ENCODE data around the gene KCNJ2. TPM values are rescaled to one million over a fixed set of nuclear protein-coding genes. Genes with fewer than 3 reads are reported as not detected.

The KCNJ2 gene
- total RNA-seq (1 to 10 TPM; 2.3 to 2.7 TPM), polyA plus RNA-seq (under 1 TPM; 0.47 to 0.50 TPM)

DNA sequence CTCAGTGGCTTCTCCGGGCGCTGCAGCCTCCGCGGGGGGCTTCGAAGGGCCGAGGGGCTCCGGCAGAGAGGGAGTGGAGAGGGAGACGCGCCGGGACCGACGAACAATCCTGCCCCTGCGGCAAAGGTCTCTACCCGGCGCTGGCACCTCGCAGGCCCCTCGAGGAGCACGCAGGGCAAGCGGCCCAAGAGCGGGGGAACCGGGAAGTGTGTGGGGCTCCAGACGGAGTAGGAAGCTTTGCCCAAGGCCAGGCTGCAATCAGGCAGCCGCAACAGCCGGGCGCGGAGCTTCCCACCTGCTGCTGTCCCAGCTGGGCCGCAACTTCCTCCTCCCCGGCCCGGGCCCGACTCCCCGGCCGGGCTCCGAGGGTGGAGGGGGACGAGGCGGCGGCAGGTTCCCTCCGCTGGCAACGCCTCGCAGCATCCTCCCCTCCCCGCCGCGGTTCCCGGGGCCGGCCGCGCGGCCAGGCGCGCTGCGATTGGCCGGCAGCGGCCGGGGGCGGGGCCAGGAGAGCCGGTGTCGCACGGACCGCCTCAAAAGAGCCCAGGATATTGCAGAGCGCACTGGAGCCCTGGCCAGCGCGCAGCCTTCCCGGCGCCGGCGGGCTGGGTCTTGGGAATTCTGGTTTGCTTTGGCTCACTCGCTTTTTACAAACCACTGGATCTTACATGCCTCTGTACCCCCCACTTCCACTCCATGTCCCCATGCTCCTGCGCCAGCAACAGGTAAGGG lies at the start of gene KCNJ2:
Gene KCNJ2, plus strand, starts transcription at position 556 of the 732 bp plus-strand sequence. CDS start 5,508 bp downstream, outside the sequence.
- no peaks in the 10 kb centered on the region for H3K36me3 ChIP-seq (ENCODE audit: control insufficient read depth in 4 of 4, insufficient read depth in 3 of 4, low read depth in 1 of 4, low read length in 3 of 4)
- H3K4me1 ChIP-seq (ENCODE audit: control insufficient read depth in 4 of 4, insufficient read depth in 4 of 4, low read length in 3 of 4), result peaks cover 5 to 16% (median 8%) of the 10 kb centered on the region in 4 donors
- WGBS, result 2% methylated on average over 67 of the region's 67 CpGs
- H3K27me3 ChIP-seq (ENCODE audit: control insufficient read depth in 4 of 4, insufficient read depth in 4 of 4, low read length in 3 of 4), result peaks cover 0 to 5% (median 1%) of the 10 kb centered on the region in 4 donors
- peak within 1 kb of the TSS; percentile 45 to 70 for H3K27ac ChIP-seq (ENCODE audit: low read depth in 1 of 2, low read length in 2 of 2)
- no peaks in the 10 kb centered on the region for H3K9me3 ChIP-seq (ENCODE audit: control insufficient read depth in 4 of 4, low read length in 3 of 4)
- DNase-seq (ENCODE audit: low spot score), result peak; percentile 75
- H3K9ac ChIP-seq (ENCODE audit: low read depth in 1 of 2, low read length in 2 of 2), result peak within 1 kb of the TSS in 1 of 2 donors; percentile 62
- no peak for TF ChIP-seq FOXA2 (IDR thresholded peaks at IDR 0.05)
- TF ChIP-seq, protein P1, sequence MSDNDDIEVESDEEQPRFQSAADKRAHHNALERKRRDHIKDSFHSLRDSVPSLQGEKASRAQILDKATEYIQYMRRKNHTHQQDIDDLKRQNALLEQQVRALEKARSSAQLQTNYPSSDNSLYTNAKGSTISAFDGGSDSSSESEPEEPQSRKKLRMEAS (IDR thresholded peaks at IDR 0.05), result no peak
- no peak for TF ChIP-seq HNF4G (IDR thresholded peaks at IDR 0.05)
- TF ChIP-seq TAF1 (conservative IDR thresholded peaks at IDR 0.05), result no peak
- no peak for TF ChIP-seq JUND (IDR thresholded peaks at IDR 0.05)
- no peak for TF ChIP-seq YY1 (IDR thresholded peaks at IDR 0.05)
- TF ChIP-seq SP1 (IDR thresholded peaks at IDR 0.05), result no peak
- no peak for TF ChIP-seq RXRA (IDR thresholded peaks at IDR 0.05)
- TF ChIP-seq RAD21 (IDR thresholded peaks at IDR 0.05), result no peak
- TF ChIP-seq, protein P2, sequence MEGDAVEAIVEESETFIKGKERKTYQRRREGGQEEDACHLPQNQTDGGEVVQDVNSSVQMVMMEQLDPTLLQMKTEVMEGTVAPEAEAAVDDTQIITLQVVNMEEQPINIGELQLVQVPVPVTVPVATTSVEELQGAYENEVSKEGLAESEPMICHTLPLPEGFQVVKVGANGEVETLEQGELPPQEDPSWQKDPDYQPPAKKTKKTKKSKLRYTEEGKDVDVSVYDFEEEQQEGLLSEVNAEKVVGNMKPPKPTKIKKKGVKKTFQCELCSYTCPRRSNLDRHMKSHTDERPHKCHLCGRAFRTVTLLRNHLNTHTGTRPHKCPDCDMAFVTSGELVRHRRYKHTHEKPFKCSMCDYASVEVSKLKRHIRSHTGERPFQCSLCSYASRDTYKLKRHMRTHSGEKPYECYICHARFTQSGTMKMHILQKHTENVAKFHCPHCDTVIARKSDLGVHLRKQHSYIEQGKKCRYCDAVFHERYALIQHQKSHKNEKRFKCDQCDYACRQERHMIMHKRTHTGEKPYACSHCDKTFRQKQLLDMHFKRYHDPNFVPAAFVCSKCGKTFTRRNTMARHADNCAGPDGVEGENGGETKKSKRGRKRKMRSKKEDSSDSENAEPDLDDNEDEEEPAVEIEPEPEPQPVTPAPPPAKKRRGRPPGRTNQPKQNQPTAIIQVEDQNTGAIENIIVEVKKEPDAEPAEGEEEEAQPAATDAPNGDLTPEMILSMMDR (IDR thresholded peaks at IDR 0.05; ENCODE audit: low read depth, low read length, missing input control), result no peak
- TF ChIP-seq HNF4A (conservative IDR thresholded peaks at IDR 0.05), result no peak
- TF ChIP-seq, protein P3, sequence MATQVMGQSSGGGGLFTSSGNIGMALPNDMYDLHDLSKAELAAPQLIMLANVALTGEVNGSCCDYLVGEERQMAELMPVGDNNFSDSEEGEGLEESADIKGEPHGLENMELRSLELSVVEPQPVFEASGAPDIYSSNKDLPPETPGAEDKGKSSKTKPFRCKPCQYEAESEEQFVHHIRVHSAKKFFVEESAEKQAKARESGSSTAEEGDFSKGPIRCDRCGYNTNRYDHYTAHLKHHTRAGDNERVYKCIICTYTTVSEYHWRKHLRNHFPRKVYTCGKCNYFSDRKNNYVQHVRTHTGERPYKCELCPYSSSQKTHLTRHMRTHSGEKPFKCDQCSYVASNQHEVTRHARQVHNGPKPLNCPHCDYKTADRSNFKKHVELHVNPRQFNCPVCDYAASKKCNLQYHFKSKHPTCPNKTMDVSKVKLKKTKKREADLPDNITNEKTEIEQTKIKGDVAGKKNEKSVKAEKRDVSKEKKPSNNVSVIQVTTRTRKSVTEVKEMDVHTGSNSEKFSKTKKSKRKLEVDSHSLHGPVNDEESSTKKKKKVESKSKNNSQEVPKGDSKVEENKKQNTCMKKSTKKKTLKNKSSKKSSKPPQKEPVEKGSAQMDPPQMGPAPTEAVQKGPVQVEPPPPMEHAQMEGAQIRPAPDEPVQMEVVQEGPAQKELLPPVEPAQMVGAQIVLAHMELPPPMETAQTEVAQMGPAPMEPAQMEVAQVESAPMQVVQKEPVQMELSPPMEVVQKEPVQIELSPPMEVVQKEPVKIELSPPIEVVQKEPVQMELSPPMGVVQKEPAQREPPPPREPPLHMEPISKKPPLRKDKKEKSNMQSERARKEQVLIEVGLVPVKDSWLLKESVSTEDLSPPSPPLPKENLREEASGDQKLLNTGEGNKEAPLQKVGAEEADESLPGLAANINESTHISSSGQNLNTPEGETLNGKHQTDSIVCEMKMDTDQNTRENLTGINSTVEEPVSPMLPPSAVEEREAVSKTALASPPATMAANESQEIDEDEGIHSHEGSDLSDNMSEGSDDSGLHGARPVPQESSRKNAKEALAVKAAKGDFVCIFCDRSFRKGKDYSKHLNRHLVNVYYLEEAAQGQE (IDR thresholded peaks at IDR 0.05), result no peak
- no peak for TF ChIP-seq GABPA (IDR thresholded peaks at IDR 0.05 in 1 of 2, conservative IDR thresholded peaks at IDR 0.05 in 1 of 2)
- TF ChIP-seq, protein P4, sequence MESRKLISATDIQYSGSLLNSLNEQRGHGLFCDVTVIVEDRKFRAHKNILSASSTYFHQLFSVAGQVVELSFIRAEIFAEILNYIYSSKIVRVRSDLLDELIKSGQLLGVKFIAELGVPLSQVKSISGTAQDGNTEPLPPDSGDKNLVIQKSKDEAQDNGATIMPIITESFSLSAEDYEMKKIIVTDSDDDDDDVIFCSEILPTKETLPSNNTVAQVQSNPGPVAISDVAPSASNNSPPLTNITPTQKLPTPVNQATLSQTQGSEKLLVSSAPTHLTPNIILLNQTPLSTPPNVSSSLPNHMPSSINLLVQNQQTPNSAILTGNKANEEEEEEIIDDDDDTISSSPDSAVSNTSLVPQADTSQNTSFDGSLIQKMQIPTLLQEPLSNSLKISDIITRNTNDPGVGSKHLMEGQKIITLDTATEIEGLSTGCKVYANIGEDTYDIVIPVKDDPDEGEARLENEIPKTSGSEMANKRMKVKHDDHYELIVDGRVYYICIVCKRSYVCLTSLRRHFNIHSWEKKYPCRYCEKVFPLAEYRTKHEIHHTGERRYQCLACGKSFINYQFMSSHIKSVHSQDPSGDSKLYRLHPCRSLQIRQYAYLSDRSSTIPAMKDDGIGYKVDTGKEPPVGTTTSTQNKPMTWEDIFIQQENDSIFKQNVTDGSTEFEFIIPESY (IDR thresholded peaks at IDR 0.05), result no peak
- no peak for TF ChIP-seq EGR1 (IDR thresholded peaks at IDR 0.05; ENCODE audit: low read depth in 2 of 2)
- TF ChIP-seq FOXA1 (IDR thresholded peaks at IDR 0.05), result no peak
- TF ChIP-seq NR2F2 (IDR thresholded peaks at IDR 0.05), result no peak
- peak within 1 kb of the TSS; percentile 36 to 58 (median 42) for H3K4me3 ChIP-seq (ENCODE audit: low read depth in 1 of 3, low read length in 3 of 3)
